ENCODE measurements around the gene GPX1.

Gene GPX1

GRCh38 chr3:49311283-49311682 is 46.9 kb downstream of the GPX1 start:
- TF ChIP-seq POLR2AphosphoS5 (IDR thresholded peaks at IDR 0.05; ENCODE audit: low read depth, low read length), result no peak
- no peak for TF ChIP-seq SIN3A (IDR thresholded peaks at IDR 0.05; ENCODE audit: borderline replicate concordance, insufficient read depth, low read length)
- no peak for TF ChIP-seq TAF1 (IDR thresholded peaks at IDR 0.05; ENCODE audit: borderline replicate concordance, insufficient read depth, low read length)
- no peak for TF ChIP-seq FOXP2 (optimal IDR thresholded peaks at IDR 0.05; ENCODE audit: borderline replicate concordance, extremely low read depth, extremely low read length, insufficient read depth)
- no peak for TF ChIP-seq REST (IDR thresholded peaks at IDR 0.05; ENCODE audit: insufficient read depth in 1 of 2, low read depth in 2 of 2, low read length in 2 of 2)

GRCh38 chr3:49310677-49311076 is 47.5 kb downstream of the GPX1 start:
- TF ChIP-seq REST (IDR thresholded peaks at IDR 0.05; ENCODE audit: insufficient read depth in 1 of 2, low read depth in 2 of 2, low read length in 2 of 2) (no peak), SIN3A (IDR thresholded peaks at IDR 0.05; ENCODE audit: borderline replicate concordance, insufficient read depth, low read length) (no peak), TAF1 (IDR thresholded peaks at IDR 0.05; ENCODE audit: borderline replicate concordance, insufficient read depth, low read length) (no peak), FOXP2 (optimal IDR thresholded peaks at IDR 0.05; ENCODE audit: borderline replicate concordance, extremely low read depth, extremely low read length, insufficient read depth) (no peak), POLR2AphosphoS5 (IDR thresholded peaks at IDR 0.05; ENCODE audit: low read depth, low read length) (no peak)

Data from PFSK-1 (cell line).